HG02938 (cell line): ENCODE results near the gene FAM200C.

ENCODE experiments used
- ATAC-seq: cut with Tn5 transposase; IDR thresholded peaks from one replicate; pipeline ENCODE4 v1.9.1; 2021; ENCODE audit warnings: mild to moderate bottlenecking, moderate library complexity; ENCODE audit not compliant: unreplicated experiment

Gene FAM200C

GRCh38 chr5:160369990-160370712, 29.7 kb downstream of the FAM200C start, which contains the start of gene C1QTNF2:
TSS of gene C1QTNF2 (minus strand) at chr5:160370626. CDS start at chr5:160355011, 15,615 bp downstream.
- no peak for ATAC-seq

- ATAC-seq: no peak
Measured at GRCh38 chr5:160367885-160368284, 32.0 kb downstream of the FAM200C start.

DNA sequence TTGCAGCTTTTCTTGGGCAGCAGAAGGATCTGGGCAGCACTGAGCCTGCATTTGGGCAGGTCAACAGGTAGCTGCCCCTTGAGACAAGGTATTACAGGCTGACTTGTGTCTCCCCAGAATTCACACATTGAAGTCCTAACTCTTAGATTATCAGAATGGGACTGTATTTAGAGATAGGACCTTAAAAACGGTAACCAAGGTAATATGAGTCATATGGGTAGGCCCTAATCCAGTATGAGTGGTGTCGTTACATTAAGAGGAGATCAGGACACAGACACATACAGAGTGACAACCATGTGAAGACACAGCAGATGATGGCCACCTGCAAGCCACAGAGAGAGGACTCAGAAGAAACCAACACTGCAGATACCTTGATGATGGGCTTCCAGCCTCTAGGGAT, 32.6 kb downstream of the FAM200C start:
- no peak for ATAC-seq

DNA sequence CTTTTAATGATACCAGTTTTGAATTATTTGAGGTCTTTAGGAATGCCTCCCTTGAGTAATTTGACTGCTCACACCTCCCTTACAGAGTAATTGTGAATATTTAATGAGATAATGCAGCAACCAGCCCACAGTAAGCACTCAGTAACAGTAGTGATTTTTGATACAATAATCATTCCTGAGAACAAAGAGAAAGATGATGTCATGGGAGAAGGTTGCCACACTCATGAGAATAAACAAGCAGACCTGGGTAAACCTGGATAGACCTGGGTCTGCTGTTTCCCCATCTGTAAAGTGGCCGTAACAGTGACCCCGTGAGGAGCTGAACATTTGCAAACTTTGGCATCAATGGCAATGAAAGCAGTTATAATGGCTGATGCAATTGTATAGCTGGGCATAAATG, 33.6 kb downstream of the FAM200C start:
- ATAC-seq: no peak

GRCh38 chr5:160363660-160364395, 36.0 kb downstream of the FAM200C start:
- no peak for ATAC-seq

DNA sequence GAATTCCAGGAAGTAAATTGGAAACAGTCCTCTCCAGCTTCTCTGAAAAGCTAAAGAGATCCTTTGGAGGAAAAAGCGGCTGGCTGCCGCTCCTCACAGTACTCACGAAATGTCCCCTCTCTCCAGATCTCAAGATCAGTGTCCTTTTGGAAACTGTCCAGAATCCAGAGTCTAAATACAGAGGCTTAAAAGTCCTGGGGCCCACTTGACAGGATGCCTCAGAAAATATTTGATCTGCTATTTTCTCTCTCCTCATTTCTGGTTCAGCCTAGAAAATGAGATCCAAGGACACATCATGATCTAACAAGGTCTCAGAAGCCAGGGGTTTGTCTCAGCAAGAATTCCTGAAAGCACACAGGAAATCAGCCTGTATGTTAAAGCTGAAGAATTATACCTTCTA, 36.6 kb downstream of the FAM200C start:
- no peak for ATAC-seq

GRCh38 chr5:160361624-160362228, 38.1 kb downstream of the FAM200C start:
- ATAC-seq: no peak

GRCh38 chr5:160360310-160360709, 39.5 kb downstream of the FAM200C start:
- no peak for ATAC-seq

DNA sequence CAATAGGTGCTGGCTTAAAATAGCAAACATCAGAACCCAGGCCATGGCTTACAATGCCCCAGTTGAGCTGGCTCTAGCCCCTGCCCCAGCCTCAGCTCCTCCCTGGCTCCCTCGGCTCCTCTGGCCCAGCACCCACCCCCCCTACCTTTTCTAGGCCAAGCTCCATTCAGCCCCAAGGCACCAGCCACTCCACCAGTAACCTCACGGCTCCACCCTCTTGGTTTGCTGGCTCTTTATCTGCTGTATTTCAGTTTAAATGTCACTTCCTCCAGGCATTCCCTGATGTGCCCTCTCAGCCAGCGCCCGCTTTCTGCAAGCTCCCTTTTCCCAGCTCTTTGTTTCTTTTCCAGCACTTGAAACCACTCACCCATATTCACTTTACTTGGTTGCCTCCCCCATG, 40.0 kb downstream of the FAM200C start:
- no peak for ATAC-seq

GRCh38 chr5:160359242-160359641, 40.6 kb downstream of the FAM200C start:
- no peak for ATAC-seq

- ATAC-seq: no peak
Measured at GRCh38 chr5:160357861-160358411, 41.9 kb downstream of the FAM200C start.

GRCh38 chr5:160357394-160357793, 42.5 kb downstream of the FAM200C start:
- no peak for ATAC-seq

DNA sequence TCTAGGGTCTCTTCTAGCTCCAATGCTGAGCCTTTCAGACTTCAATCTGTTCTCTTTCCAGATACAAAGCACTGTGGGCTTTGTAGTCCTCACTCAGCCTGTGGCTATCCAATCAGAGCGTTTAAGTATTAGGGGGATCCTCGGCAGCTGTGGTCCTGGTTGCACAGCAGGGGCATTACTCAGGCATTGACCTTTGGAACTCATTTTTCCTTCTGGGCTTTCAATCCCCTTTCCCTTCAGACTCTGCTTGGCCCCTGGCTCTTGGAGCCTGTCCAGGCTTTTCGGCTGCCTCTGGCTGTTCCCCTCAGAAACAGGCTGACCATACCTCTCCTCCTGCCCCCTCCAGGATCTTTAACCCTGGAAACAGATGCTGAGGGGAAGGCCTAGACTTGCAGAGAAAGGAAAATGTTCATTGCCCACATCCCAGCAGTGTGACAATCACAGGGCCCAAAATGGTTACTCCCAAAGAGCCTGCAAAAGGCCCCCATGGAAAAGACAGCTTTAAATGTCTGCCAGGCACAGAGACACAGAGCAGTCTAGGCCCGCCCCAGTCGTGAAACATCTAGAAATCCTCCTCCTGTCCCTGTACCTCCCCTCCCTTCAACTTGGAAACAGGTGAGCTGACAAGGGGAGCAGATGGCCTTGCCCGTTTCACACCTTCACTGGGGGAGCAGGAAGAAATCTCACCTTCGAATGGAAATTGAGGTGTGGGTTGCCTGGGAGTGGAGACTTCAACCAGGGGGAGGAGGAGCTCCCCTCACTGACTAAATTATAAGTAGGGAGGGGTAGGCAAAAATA, 43.1 kb downstream of the FAM200C start:
- no peak for ATAC-seq

DNA sequence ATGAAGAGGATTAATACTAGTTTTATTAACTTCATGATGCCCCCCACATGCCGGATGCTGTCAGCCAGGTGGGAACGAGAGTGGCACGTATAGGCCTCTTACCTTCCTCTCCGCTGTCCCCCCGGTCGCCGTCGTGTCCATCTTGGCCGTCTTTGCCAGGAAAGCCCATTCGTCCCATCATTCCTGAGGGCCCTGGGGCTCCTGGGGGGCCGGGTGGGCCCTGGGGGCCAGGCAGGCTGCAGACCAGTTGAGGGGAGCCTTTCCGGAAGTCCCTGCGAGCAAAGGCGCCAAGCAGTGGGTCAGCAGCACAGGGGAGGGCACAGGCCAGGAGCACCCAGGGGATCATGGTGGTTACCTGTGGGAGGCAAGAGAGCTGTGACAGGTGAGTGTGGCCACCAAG, 45.2 kb downstream of the FAM200C start:
- no peak for ATAC-seq

GRCh38 chr5:160353379-160353778, 46.5 kb downstream of the FAM200C start:
- no peak for ATAC-seq

DNA sequence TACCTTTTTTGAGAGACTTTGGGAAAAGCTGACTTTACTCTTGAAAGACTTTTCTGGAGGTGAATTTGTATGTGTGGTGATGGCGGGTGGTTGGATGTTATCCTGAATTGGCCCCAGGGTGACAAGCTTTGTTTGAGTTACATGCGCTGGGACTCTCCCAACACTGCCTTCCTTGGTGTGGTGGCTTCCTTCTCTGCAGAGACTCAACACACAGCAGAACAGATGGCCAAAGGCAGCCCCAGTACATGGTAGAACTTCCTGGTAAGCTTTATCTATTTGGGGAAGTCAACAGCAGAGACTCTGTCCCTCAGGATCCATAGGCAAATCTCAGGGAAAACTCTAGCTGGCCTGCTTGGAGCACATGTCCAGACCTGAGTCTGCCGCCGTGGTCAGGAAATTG, 47.5 kb downstream of the FAM200C start:
- no peak for ATAC-seq

- no peak for ATAC-seq
Measured at GRCh38 chr5:160349935-160350303, 49.9 kb downstream of the FAM200C start.

- no peak for ATAC-seq
Measured at GRCh38 chr5:160349249-160349934, 50.5 kb downstream of the FAM200C start.

DNA sequence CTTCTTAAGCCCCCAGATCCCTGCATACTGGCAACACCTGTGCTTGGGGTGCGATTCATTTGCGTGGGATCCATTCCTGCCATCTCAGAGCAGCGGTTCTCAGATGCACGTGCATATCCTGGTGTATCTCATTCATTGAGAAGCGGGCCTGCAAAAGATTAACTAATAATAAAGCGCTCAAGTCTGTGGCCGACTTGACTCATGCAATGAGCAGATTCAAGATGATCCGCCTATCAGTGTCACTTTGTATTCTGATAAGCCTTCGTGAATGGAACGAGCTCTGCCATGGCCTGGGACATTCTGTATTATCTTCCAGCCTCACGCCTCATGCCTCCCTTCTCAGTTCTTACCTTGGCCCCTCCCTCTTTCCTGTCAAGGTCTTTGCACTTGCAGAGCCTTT, 51.8 kb downstream of the FAM200C start:
- ATAC-seq: no peak

DNA sequence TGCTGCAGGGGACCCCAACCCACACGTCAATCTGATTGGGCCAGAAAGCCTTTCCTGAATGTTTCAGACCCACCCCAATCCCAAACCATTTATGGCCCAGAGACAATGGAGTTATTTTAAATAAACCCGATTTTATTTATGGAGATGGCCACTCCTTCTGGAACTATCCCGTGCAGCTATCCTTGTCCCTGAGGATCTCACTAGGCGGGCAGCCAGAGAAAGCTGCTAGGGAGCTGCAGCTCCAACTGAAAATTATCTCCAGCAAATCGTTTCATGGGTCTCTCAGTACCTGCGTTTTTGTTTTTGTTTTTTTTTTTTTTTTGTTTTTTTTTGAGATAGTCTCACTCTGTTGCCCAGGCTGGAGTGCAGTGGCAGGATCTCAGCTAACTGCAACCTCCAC, 52.4 kb downstream of the FAM200C start:
- ATAC-seq: no peak
